ENCODE measurements around the gene CBY3. TPM values are rescaled to one million over a fixed set of nuclear protein-coding genes. Genes with fewer than 3 reads are reported as not detected.
"Not testable (repeated sequence)": the region's sequence is repeated elsewhere in the genome, so short reads cannot be mapped to it uniquely, and the experiment has no call there.

CBY3 gene
- total RNA-seq, 3 donors from 2014 or later, result 0.51 to 0.53 TPM; not detected in 1

DNA sequence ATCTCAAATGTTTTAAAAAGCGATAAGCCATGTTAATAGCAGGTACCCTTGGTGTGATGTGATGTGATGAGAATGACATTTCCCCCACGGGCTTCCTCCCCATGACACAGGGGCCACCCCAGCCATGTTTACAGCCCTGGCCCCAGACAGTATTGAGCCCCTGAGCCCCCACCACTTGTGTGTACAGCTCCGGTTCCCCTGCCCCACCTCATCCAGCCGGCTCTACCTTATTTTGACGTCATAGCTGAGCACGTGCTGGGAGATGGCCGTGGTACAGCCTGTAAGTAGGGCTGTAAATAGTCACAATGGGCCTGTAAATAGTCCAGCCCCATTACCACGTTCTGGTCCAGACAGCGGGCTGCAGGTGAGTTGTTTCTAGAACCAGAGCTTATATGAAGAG is 32.4 kb downstream of the CBY3 start:
- no peaks in the 10 kb centered on the region for H3K9me3 Mint-ChIP-seq
- H3K4me3 Mint-ChIP-seq, result no peak overlapping the region
- no peak for ATAC-seq
- H3K36me3 Mint-ChIP-seq (ENCODE audit: insufficient read depth), result no peaks in the 10 kb centered on the region
- no peaks in the 10 kb centered on the region for H3K4me1 Mint-ChIP-seq (ENCODE audit: low read depth)
- H3K27me3 Mint-ChIP-seq (ENCODE audit: low read depth), result no peaks in the 10 kb centered on the region
- no peak for DNase-seq

DNA sequence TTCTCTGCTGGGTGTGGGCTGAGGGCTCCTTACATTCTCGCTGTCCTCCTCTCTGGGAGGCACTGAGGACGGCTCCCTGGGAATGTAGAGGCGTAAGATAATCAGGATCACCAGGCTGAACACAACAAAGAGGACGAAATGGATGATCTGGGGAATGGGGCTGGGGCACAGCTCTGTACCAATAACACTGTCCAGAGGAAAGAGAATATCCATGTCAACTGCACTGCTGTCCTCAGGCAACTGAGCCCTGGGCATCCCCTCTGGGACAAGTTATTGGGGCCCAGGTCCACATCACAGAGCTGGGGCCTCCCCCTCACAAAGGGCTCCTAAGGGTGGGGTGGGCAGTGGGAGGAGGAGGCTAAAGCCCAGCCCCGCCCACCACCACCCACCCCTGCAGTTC is 36.1 kb downstream of the CBY3 start:
- H3K27me3 Mint-ChIP-seq (ENCODE audit: low read depth); ATAC-seq; H3K4me1 Mint-ChIP-seq (ENCODE audit: low read depth); H3K9me3 Mint-ChIP-seq; H3K4me3 Mint-ChIP-seq; DNase-seq; H3K36me3 Mint-ChIP-seq (ENCODE audit: insufficient read depth): not testable (repeated sequence)

DNA sequence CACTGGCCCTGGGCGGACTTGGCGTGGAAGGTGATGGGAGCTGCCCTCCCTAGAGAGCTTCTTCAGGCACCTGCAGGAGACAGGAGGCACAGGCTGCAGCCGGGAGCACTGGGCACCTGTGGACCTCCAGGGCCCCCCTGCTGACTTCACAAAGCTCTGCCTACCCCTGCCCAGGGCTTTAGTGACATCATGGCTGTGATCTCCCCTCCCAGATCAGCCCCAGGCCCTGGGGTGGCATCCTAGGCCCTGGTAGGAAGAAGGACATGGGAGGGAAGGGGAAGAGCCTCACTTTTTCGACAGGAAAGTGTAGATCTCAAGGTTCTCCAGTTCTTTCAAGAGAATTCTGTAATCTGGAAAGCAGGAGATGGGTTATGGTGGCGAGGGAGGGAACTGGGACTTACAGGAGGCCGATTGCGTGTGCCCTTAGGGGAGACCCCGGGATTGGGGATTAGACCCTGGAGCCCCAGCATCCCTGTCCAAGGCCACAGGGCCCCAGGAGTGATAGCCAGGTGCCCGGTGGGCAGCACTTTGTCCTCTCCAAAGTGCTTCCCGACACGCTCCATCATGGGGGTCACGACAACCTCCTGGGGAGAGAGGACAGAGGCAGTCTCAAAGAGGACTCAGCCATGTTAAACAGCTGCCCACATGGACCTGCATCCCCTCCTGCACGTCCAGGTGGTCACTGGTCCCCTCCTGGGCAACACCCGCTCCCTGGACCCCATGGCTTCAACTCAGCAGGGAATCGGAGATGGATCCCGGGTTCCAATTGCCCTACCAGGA is 37.5 kb downstream of the CBY3 start:
- not testable (repeated sequence) for DNase-seq; H3K4me1 Mint-ChIP-seq (ENCODE audit: low read depth); H3K36me3 Mint-ChIP-seq (ENCODE audit: insufficient read depth); ATAC-seq; H3K27me3 Mint-ChIP-seq (ENCODE audit: low read depth); H3K4me3 Mint-ChIP-seq; H3K9me3 Mint-ChIP-seq

DNA sequence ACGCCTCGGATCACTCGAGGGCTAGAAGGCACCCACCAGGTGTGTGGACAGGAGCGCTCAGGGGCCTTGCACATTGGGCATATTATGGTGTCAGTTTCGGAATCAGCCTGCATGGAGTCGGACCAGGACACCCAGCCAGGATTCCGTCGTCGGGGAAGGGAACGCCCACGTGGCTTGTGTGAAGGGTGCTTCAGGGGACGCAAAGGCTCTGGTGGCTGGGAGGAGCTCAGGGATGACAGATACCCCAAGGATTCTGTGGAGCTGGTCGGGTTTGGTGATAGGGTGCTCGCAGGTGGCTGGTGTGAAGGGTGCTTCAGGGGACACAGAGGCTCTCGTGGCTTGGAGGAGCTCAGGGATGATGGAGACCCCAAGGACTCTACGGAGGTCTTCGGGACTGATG is 38.2 kb downstream of the CBY3 start:
- H3K9me3 Mint-ChIP-seq; H3K36me3 Mint-ChIP-seq (ENCODE audit: insufficient read depth); H3K4me1 Mint-ChIP-seq (ENCODE audit: low read depth); H3K27me3 Mint-ChIP-seq (ENCODE audit: low read depth); H3K4me3 Mint-ChIP-seq; ATAC-seq; DNase-seq: not testable (repeated sequence)

DNA sequence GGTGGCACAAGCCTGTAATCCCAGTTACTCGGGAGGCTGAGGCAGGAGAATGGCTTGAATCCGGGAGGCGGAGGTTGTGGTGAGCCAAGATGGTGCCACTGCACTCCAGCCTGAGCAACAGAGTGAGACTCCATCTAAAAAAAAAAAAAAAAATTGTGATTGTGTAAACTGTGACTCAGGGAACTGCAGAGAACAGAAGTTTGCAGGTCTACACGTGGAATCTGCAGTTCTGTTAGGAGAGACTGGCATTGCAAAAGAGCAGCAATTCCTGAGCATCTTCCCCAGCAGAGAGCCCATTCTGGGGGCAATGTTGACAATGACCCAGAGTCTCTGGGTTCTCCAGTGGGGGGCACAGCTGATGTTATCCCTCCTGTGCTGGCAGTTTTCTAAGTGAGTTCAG is 39.1 kb downstream of the CBY3 start:
- not testable (repeated sequence) for H3K4me1 Mint-ChIP-seq (ENCODE audit: low read depth); H3K9me3 Mint-ChIP-seq; H3K4me3 Mint-ChIP-seq; DNase-seq; ATAC-seq; H3K36me3 Mint-ChIP-seq (ENCODE audit: insufficient read depth); H3K27me3 Mint-ChIP-seq (ENCODE audit: low read depth)

DNA sequence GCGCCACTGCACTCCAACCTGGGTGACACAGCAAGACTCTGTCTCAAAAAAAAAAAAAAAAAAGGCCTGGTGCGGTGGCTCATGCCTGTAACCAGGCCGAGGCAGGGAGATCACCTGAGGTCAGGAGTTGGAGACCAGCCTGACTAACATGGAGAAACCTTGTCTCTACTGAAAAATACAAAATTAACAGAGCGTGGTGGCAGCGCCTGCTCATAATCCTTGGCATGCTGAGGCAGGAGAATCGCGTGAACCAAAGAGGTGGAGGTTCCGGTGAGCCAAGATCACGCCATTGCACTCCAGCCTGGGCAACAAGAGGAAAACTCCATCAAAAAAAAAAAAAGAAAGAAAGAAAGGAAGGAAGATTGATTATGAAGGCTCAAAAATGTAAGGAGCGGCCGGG is 41.5 kb downstream of the CBY3 start:
- not testable (repeated sequence) for H3K27me3 Mint-ChIP-seq (ENCODE audit: low read depth); H3K36me3 Mint-ChIP-seq (ENCODE audit: insufficient read depth); DNase-seq; ATAC-seq; H3K4me1 Mint-ChIP-seq (ENCODE audit: low read depth); H3K9me3 Mint-ChIP-seq; H3K4me3 Mint-ChIP-seq

DNA sequence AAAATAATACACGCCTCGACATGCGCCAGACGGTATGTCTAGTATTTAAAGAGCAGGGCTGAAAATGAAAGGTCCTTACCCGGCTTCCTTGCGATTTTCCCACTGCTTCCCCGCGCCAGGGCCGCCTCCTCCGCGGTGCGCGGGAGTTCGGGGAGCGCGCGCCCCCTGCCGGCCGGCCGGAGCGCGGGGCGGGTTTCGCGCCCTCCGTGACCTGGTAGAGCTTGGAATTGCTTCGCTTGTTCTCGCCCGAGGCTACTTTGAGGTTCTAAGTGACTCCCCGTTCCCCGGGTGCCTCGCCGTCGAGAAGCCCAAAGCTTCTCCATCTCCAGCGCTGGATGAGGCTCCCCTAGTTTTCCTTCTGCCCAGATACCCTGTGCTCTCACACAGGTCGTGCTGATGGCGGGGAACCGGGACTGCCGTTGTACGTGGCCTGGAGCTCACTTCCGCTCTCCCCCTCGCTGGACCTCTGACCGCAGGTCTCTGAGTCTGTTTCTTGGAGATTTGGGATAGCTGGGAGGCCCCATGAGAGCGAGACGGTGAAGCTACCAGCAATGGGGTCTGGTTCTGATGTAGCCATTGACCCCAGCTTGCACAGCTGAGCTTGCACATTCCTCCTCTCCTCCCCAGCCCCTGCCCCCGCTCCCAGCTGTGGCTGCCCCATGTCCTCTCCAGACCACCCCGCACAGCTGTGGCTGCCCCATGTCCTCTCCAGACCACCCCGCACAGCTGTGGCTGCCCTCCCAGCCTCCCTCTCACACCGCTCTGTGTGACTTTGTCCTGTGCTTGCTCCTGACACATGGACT is 46.3 kb downstream of the CBY3 start:
- peak; percentile 99 for ATAC-seq
- not testable (repeated sequence) for DNase-seq; H3K9me3 Mint-ChIP-seq; H3K27me3 Mint-ChIP-seq (ENCODE audit: low read depth); H3K4me1 Mint-ChIP-seq (ENCODE audit: low read depth); H3K4me3 Mint-ChIP-seq; H3K36me3 Mint-ChIP-seq (ENCODE audit: insufficient read depth)

DNA sequence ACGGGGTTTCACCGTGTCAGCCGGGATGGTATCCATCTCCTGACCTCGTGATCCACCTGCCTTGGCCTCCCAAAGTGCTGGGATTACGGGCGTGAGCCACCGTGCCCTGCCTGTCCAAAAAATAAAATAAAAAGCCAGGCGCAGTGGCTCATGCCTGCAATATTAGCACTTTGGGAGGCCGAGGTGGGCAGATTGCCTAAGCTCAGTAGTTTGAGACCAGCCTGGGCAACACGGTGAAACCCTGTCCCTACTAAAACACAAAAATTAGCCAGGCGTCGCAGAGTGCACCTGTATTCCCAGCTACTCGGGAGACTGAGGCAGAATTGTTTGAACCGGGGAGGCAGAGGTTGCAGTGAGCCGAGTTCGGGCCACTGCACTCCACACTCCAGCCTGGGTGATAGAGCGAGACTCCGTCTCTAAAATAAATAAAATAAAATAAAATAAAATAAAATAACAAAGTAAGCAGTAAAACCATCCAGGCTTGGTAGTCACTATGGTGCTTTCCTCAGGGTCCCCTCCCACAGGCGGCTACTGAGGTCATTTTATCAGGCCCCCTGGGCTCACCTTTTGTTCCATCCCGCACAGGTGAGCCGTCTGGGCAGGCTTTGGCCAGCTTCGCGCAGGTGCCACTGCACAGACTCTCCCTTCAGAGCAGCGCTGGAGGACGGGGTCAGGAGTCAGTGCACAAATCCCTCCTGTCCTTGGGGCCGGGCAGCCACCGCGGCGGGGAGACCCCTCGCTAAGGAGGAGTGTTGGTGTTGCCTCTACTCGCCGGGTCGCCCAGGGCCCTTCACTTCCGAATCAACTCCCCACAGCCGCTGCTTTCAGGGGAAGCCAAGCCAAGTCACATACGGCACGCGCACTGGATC is 47.1 kb downstream of the CBY3 start:
- not testable (repeated sequence) for DNase-seq

More for the DNA sequence above, 47.1 kb downstream of the CBY3 start:
- peak in 1 of 2 donors; percentile 71 for ATAC-seq
- H3K9me3 Mint-ChIP-seq; H3K27me3 Mint-ChIP-seq (ENCODE audit: low read depth); H3K4me1 Mint-ChIP-seq (ENCODE audit: low read depth); H3K4me3 Mint-ChIP-seq; H3K36me3 Mint-ChIP-seq (ENCODE audit: insufficient read depth): not testable (repeated sequence)

Other genes starting within 250 kb of the CBY3 start
- 10 to 100 TPM; 33.8 to 38.7 (median 34.3) TPM for gene RUFY1, start 130.5 kb downstream of the CBY3 start, total RNA-seq
- 1,000 to 10,000 TPM; 1,008 to 1,029 (median 1,012) TPM for gene HNRNPH1, start 57.4 kb downstream of the CBY3 start, total RNA-seq
- gene CANX, start 17.9 kb upstream of the CBY3 start, total RNA-seq, result 100 to 1,000 TPM; 630 to 693 (median 634) TPM
- 10 to 100 TPM; 24.5 to 27.5 (median 26.9) TPM for gene MAML1, start 51.8 kb upstream of the CBY3 start, total RNA-seq
- 1 to 10 TPM in 1 of 3 donors, under 1 TPM in 2; 0.37 to 2.3 (median 0.61) TPM for gene LTC4S, start 113.0 kb upstream of the CBY3 start, total RNA-seq
- 10 to 100 TPM; 43.6 to 63.7 (median 54.5) TPM for gene MGAT4B, start 125.8 kb upstream of the CBY3 start, total RNA-seq
- 100 to 1,000 TPM; 109 to 141 (median 111) TPM for gene SQSTM1, start 139.9 kb upstream of the CBY3 start, total RNA-seq
- 10 to 100 TPM; 14.9 to 16.1 (median 16.0) TPM for gene MRNIP, start 177.8 kb upstream of the CBY3 start, total RNA-seq
- gene TBC1D9B, start 226.9 kb upstream of the CBY3 start, total RNA-seq, result 10 to 100 TPM; 82.7 to 91.8 (median 88.6) TPM

Data from activated T-cell treated with anti-CD3 and anti-CD28 coated beads, Interleukin-2, amount 50 U/mL, for 4 hours (primary cell).